Hair follicular keratinocyte (primary cell): ENCODE results near the gene TRIM39. TPM values are rescaled to one million over a fixed set of nuclear protein-coding genes. Genes with fewer than 3 reads are reported as not detected.

Source experiments
- total RNA-seq: library from RNA; depleted of rRNA; stranded (reverse); fragments of >200 nt; gene quantifications from 2 replicates; pipeline ENCODE4 v1.2.3, GENCODE V29; 2015

TRIM39 gene
- 9.1 and 10.2 TPM in 2 replicates for total RNA-seq

GRCh38 chr6:30326526-30327231 lies at the start of gene TRIM39:
TRIM39 (plus strand) TSS chr6:30326927; CDS start chr6:30329318, 2,391 bp downstream.

GRCh38 chr6:30344868-30345671 lies 18.3 kb downstream of the TRIM39 start, which contains the start of gene RPP21:
RPP21 (plus strand) TSS chr6:30345156; CDS start chr6:30345172, 16 bp downstream.

Other genes with a start within 250 kb of the TRIM39 start
- gene TRIM31, start 213.8 kb upstream of the TRIM39 start, total RNA-seq, result not detected in 2 replicates
- not detected in 2 replicates for gene TRIM40, start 190.8 kb upstream of the TRIM39 start, total RNA-seq
- gene TRIM10, start 165.7 kb upstream of the TRIM39 start, total RNA-seq, result not detected in 2 replicates
- gene TRIM15, start 163.4 kb upstream of the TRIM39 start, total RNA-seq, result not detected in 2 replicates
- 28.9 and 33.2 TPM in 2 replicates for gene TRIM26, start 113.5 kb upstream of the TRIM39 start, total RNA-seq
- gene RPP21, start 18.2 kb downstream of the TRIM39 start, total RNA-seq, result 66.9 and 75.0 TPM in 2 replicates
- 122 and 194 TPM in 2 replicates for gene HLA-E, start 162.6 kb downstream of the TRIM39 start, total RNA-seq
- gene GNL1, start 229.6 kb downstream of the TRIM39 start, total RNA-seq, result 39.2 and 43.2 TPM in 2 replicates
- 2.3 and 4.0 TPM in 2 replicates for gene PRR3, start 230.4 kb downstream of the TRIM39 start, total RNA-seq
- 34.5 and 41.9 TPM in 2 replicates for gene ABCF1, start 244.5 kb downstream of the TRIM39 start, total RNA-seq